Neural cell (in vitro differentiated cells): ENCODE measurements around the gene LRRC56. TPM values are rescaled to one million over a fixed set of nuclear protein-coding genes. Genes with fewer than 3 reads are reported as not detected.

Experiments used
- H2AFZ ChIP-seq: fragments of 200-600, 300-800 bp; sonication (generic), shearing (Covaris generic); 2 replicates; pipeline ENCODE4 v1.6.0; 2014; ENCODE audit warnings: low read depth, mild to moderate bottlenecking, antibody characterized with exemption, low read length, moderate library complexity
- H3F3A ChIP-seq: fragments of 200-600 bp; shearing (Covaris generic); 2 replicates; pipeline ENCODE4 v1.6.1; 2016; ENCODE audit warnings: mild to moderate bottlenecking, moderate library complexity, mixed read lengths, antibody characterized with exemption, low read length; ENCODE audit not compliant: insufficient read depth, poor library complexity, severe bottlenecking
- H3K27ac ChIP-seq: fragments of 200-600, 300-800 bp; sonication (generic), shearing (Covaris generic); 2 replicates; pipeline ENCODE4 v1.5.1; 2014; ENCODE audit warnings: mild to moderate bottlenecking, low read length, moderate library complexity
- H3K27me3 ChIP-seq: fragments of 300-800, 200-600 bp; sonication (generic), shearing (Covaris generic); 2 replicates; pipeline ENCODE4 v1.6.0; 2014; ENCODE audit warnings: mild to moderate bottlenecking, low read depth, low read length, moderate library complexity; ENCODE audit not compliant: insufficient read depth
- H3K36me3 ChIP-seq: fragments of 300-800, 200-600 bp; sonication (generic), shearing (Covaris generic); 2 replicates; pipeline ENCODE4 v1.5.1; 2014; ENCODE audit warnings: mild to moderate bottlenecking, antibody characterized with exemption, low read length, moderate library complexity; ENCODE audit not compliant: insufficient read depth
- H3K4me2 ChIP-seq: fragments of 300-800, 200-600 bp; sonication (generic), shearing (Covaris generic); 2 replicates; pipeline ENCODE4 v1.6.0; 2014; ENCODE audit warnings: mild to moderate bottlenecking, low read length
- H3K4me3 ChIP-seq: fragments of 300-800, 200-600 bp; sonication (generic), shearing (Covaris generic); 2 replicates; pipeline ENCODE4 v1.5.1; 2014; ENCODE audit warnings: mild to moderate bottlenecking, low read length, moderate library complexity
- H3K79me2 ChIP-seq: fragments of 200-600 bp; shearing (Covaris generic); replicated peaks from 2 replicates; pipeline ENCODE4 v1.6.0; 2014; ENCODE audit warnings: mild to moderate bottlenecking, low read length, moderate library complexity; ENCODE audit not compliant: insufficient read depth
- H3K9ac ChIP-seq: fragments of 300-800, 200-600 bp; sonication (generic), shearing (Covaris generic); 2 replicates; pipeline ENCODE4 v1.6.1; 2016; ENCODE audit warnings: mild to moderate bottlenecking, low read length, mixed read lengths
- H3K9me2 ChIP-seq: fragments of 200-600 bp; shearing (Covaris generic); 2 replicates; pipeline ENCODE4 v1.6.1; 2016; ENCODE audit warnings: mild to moderate bottlenecking, low read length, mixed read lengths; ENCODE audit not compliant: insufficient read depth
- H3K9me3 ChIP-seq: fragments of 200-600, 300-800 bp; sonication (generic), shearing (Covaris generic); 2 replicates; pipeline ENCODE4 v1.6.1; 2016; ENCODE audit warnings: mild to moderate bottlenecking, mixed run types, low read length, moderate library complexity, mixed read lengths
- H4K20me1 ChIP-seq: fragments of 200-600 bp; shearing (Covaris generic); 2 replicates; pipeline ENCODE4 v1.6.1; 2016; ENCODE audit warnings: mild to moderate bottlenecking, mixed run types; ENCODE audit not compliant: insufficient read depth
- CTCF ChIP-seq: fragments of 450-650 bp; IDR thresholded peaks from 2 replicates; pipeline ENCODE4 v1.5.1; 2014; ENCODE audit warnings: antibody characterized with exemption, mild to moderate bottlenecking, moderate library complexity; ENCODE audit not compliant: poor library complexity, severe bottlenecking
- EP300 ChIP-seq: fragments of 450-650 bp; conservative IDR thresholded peaks from 2 replicates; pipeline ENCODE4 v1.6.1; 2014; ENCODE audit warnings: antibody characterized with exemption, mild to moderate bottlenecking, moderate library complexity; ENCODE audit not compliant: poor library complexity, severe bottlenecking
- EZH2 ChIP-seq: fragments of 200-600, 300-800 bp; shearing (Covaris generic), sonication (generic); IDR thresholded peaks from 2 replicates; pipeline ENCODE4 v1.6.1; 2014; ENCODE audit warnings: antibody characterized with exemption, low read length, borderline replicate concordance, mild to moderate bottlenecking; ENCODE audit not compliant: insufficient read depth, poor library complexity, severe bottlenecking
- MXI1 ChIP-seq: fragments of 450-650 bp; conservative IDR thresholded peaks from 2 replicates; pipeline ENCODE4 v1.6.1; 2014; ENCODE audit warnings: antibody characterized with exemption, mild to moderate bottlenecking; ENCODE audit not compliant: poor library complexity, severe bottlenecking
- POLR2AphosphoS5 ChIP-seq: IDR thresholded peaks from 2 replicates; pipeline ENCODE4 v1.6.1; 2012
- RAD21 ChIP-seq: fragments of 450-650 bp; conservative IDR thresholded peaks from 2 replicates; pipeline ENCODE4 v1.6.1; 2014; ENCODE audit warnings: antibody characterized with exemption, mild to moderate bottlenecking, moderate library complexity
- REST ChIP-seq: IDR thresholded peaks from 2 replicates; pipeline ENCODE4 v1.6.1; 2012; ENCODE audit warnings: borderline replicate concordance
- SMC3 ChIP-seq: fragments of 450-650 bp; conservative IDR thresholded peaks from 2 replicates; pipeline ENCODE4 v1.6.1; 2014; ENCODE audit warnings: antibody characterized with exemption, mild to moderate bottlenecking, moderate library complexity; ENCODE audit not compliant: poor library complexity
- TAF1 ChIP-seq: IDR thresholded peaks from 2 replicates; pipeline ENCODE4 v1.6.1; 2012; ENCODE audit warnings: low read depth
- polyA plus RNA-seq: library from polyadenylated mRNA; depleted of rRNA; stranded (reverse); fragments of >200 nt; gene quantifications from 2 replicates; pipeline ENCODE4 v1.2.3, GENCODE V29; 2014

LRRC56 gene
- polyA plus RNA-seq, 1 donor from 2014 or later: 0.76 TPM

- peak overlapping the region; percentile 75 for H3K4me3 ChIP-seq
- TF ChIP-seq EZH2 (no peak), MXI1 (no peak), REST (no peak), POLR2AphosphoS5 (no peak), SMC3 (no peak), RAD21 (no peak), TAF1 (no peak), CTCF (no peak), EP300 (no peak)
- no peak overlapping the region for H3K27ac ChIP-seq
- H3K36me3 ChIP-seq: no peaks in the 10 kb centered on the region
- no peaks in the 10 kb centered on the region for H3K9me3 ChIP-seq
- peaks cover 13% of the 10 kb centered on the region for H3K27me3 ChIP-seq
- H3K79me2 ChIP-seq: no peaks in the 10 kb centered on the region
- H3K9ac ChIP-seq: no peak overlapping the region
- no peak overlapping the region for H2AFZ ChIP-seq
- H3K4me2 ChIP-seq: no peak overlapping the region
- no peaks in the 10 kb centered on the region for H3F3A ChIP-seq
- H4K20me1 ChIP-seq: no peaks in the 10 kb centered on the region
- H3K9me2 ChIP-seq: no peaks in the 10 kb centered on the region
Measured at GRCh38 chr11:562046-562645, 24.8 kb downstream of the LRRC56 start.

GRCh38 chr11:563066-563811 is 25.9 kb downstream of the LRRC56 start:
- Histone ChIP-seq H3K79me2 (no peaks in the 10 kb centered on the region), H3K4me3 (no peak overlapping the region), H3K9me3 (no peaks in the 10 kb centered on the region), H2AFZ (no peak overlapping the region), H3K9me2 (no peaks in the 10 kb centered on the region), H3K27me3 (peaks cover 2% of the 10 kb centered on the region), H3K36me3 (no peaks in the 10 kb centered on the region), H3F3A (no peaks in the 10 kb centered on the region), H3K9ac (no peak overlapping the region), H4K20me1 (no peaks in the 10 kb centered on the region), H3K4me2 (no peak overlapping the region), H3K27ac (no peak overlapping the region)
- TF ChIP-seq MXI1 (no peak), SMC3 (no peak), CTCF (no peak), EP300 (no peak), RAD21 (no peak), REST (no peak), EZH2 (no peak), TAF1 (no peak), POLR2AphosphoS5 (no peak)
